Heart right ventricle (tissue), 16 donors: ENCODE results near the gene RPP38. TPM values are rescaled to one million over a fixed set of nuclear protein-coding genes. Genes with fewer than 3 reads are reported as not detected.

Experiments
- ATAC-seq, 8 donors: fragments of 200-7000 bp; cut with Tn5 transposase; one replicate each; pipeline ENCODE4 v1.9.1; 2020; ENCODE audit warnings: mild to moderate bottlenecking in 8 of 8, moderate library complexity in 8 of 8, moderate number of reproducible peaks in 1 of 8
- DNase-seq, 2 donors: peaks; one replicate each; pipeline ENCODE4 v3.0.0-alpha.2; 2020
- H3K27ac ChIP-seq, 10 donors: fragments of 200-600 bp; sonication (generic) in 2 of 10; one replicate each; pipeline versions ENCODE4 v1.5.0 to v1.8.0; 2020 to 2022; ENCODE audit warnings: mild to moderate bottlenecking in 3 of 10
- H3K27me3 ChIP-seq, 7 donors: fragments of 200-600 bp; one replicate each; pipeline ENCODE4 v1.8.0; 2021 to 2022; ENCODE audit warnings: mild to moderate bottlenecking in 2 of 7
- H3K36me3 ChIP-seq, 9 donors: fragments of 200-600 bp; sonication (generic) in 1 of 9; one replicate each; pipeline versions ENCODE4 v1.5.0 to v1.8.0; 2020 to 2022; ENCODE audit warnings: mild to moderate bottlenecking in 2 of 9
- H3K4me1 ChIP-seq, 9 donors: fragments of 200-600 bp; sonication (generic) in 1 of 9; one replicate each; pipeline versions ENCODE4 v1.5.0 to v1.8.0; 2020 to 2022; ENCODE audit warnings: mild to moderate bottlenecking in 4 of 9
- H3K4me3 ChIP-seq, 10 donors: fragments of 200-600 bp; sonication (generic) in 2 of 10; one replicate each; pipeline versions ENCODE4 v1.5.0 to v1.8.0; 2020 to 2022; ENCODE audit warnings: mild to moderate bottlenecking in 7 of 10, moderate library complexity in 2 of 10
- H3K9me3 ChIP-seq, 11 donors: fragments of 200-600 bp in 10 of 11; sonication (generic) in 2 of 11; one replicate each; pipeline versions ENCODE4 v1.5.0 to v1.8.0; 2013 to 2022; ENCODE audit warnings: mild to moderate bottlenecking in 2 of 11, control low read depth in 1 of 11, moderate library complexity in 1 of 11
- WGBS, 2 donors: extraction: QIAGEN DNeasy Blood & Tissue Kit; methylation state at CpG; one replicate each; pipeline ENCODE4 v1.1.7; 2013; ENCODE audit warnings: inconsistent platforms in 1 of 2; 5-methylcytosine and 5-hydroxymethylcytosine counted together
- intact Hi-C, 10 donors: fragments of 100-400 bp; cut with DNase I; formaldehyde crosslinking; loops; one replicate each; pipeline versions ENCODE4 v1.11.1 to v1.14.2; 2022
- polyA plus RNA-seq, 2 donors: library from polyadenylated mRNA; stranded (reverse); fragments of 200-250 nt; gene quantifications; one replicate each; pipeline ENCODE4 v1.2.3, GENCODE V29; 2013
- total RNA-seq, 10 donors: library from RNA; stranded (reverse); fragmentation: NEBNext Ultra II Directional in 3 of 10; extraction: Animal tissue kit (Norgen Biotek cat#: 25700) in 3 of 10; gene quantifications; one replicate each; pipeline versions ENCODE4 v1.2.1 to v1.2.4, GENCODE V29; 2021 to 2023
- TF ChIP-seq, protein P1 (sequence below), 9 donors: fragments of 200-600 bp; sonication (generic) in 2 of 9; IDR thresholded peaks; one replicate each; pipeline versions ENCODE4 v1.5.0 to v1.8.0; 2021 to 2022; ENCODE audit warnings: antibody characterized with exemption in 9 of 9, mild to moderate bottlenecking in 5 of 9, moderate library complexity in 1 of 9
- donor health status: Arrhythmogenic right ventricular cardiomyopathy.
- donor health status: ischemic (EF 13 %, LVEDD 7.1; RV severe dilation, severe dysfunction).
- donor health status: healthy with polysubstance abuse.
- donor health status: DM: no; HTN: yes; CAD: no.
- donor health status: DM: no; HTN: no; CAD: no.
- donor health status: ischemic (EF 25% LVEDD 6.9; RV normal size, moderate dysfunction).
- donor health status: ischemic (EF 25% LVEDD 5.7; RV mildly dilated, moderate dysfunction).
- donor health status: healthy.
- donor health status: DM: yes; HTN: yes; CAD: no.
- donor health status: Ischemic cardiomyopathy.
- donor health status: ischemic (EF 35%, LVEDD 5.7; RV mildly dilated, moderate dysfunction).
- donor health status: nonischemic (EF 11% LVEDD 7.7; RV severe dilation, severe dysfunction).
- donor health status: DM: yes; HTN: yes; CAD: no.
- donor health status: PGD.
- donor health status: ischemic (EF 29% LVEDD 5.4; RV normal size, mild dysfunction).
- donor health status: nonischemic (EF 23%, LVEDD 6.1; RV moderate dilation, normal function).

Gene RPP38
- total and polyA plus RNA-seq, 12 donors = 3.9 to 13.9 (median 7.3) TPM

DNA sequence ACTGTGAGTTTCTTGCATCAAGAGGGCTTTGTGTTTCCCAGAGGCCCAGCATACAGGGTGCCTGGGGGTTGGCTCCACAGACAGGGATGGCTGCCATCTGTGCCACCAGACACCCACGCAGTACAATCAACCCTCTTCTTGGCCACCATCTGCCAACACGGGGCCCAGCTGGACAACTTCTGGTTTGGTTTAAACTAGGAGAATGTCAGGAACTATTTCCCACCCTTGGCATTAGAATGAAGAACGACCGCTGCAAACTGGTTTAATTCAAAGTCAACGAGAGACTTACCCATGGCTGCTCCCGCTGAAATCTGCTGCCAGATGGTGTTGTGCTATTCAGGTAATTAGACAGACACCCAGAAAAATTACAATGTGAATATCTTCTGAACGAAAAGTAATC, 43.5 kb downstream of the RPP38 start:
- Histone ChIP-seq H3K27ac (no peak overlapping the region), H3K9me3 (no peaks in the 10 kb centered on the region), H3K4me1 (peaks cover 0 to 11% (median 0%) of the 10 kb centered on the region in 9 donors), H3K4me3 (no peak overlapping the region), H3K36me3 (peaks cover 0 to 48% (median 5%) of the 10 kb centered on the region in 9 donors), H3K27me3 (no peaks in the 10 kb centered on the region)
- intact Hi-C loops = no loop called here
- WGBS, 2 donors = 97 to 98% methylated on average over 7 of the region's 7 CpGs
- TF ChIP-seq, protein P1, sequence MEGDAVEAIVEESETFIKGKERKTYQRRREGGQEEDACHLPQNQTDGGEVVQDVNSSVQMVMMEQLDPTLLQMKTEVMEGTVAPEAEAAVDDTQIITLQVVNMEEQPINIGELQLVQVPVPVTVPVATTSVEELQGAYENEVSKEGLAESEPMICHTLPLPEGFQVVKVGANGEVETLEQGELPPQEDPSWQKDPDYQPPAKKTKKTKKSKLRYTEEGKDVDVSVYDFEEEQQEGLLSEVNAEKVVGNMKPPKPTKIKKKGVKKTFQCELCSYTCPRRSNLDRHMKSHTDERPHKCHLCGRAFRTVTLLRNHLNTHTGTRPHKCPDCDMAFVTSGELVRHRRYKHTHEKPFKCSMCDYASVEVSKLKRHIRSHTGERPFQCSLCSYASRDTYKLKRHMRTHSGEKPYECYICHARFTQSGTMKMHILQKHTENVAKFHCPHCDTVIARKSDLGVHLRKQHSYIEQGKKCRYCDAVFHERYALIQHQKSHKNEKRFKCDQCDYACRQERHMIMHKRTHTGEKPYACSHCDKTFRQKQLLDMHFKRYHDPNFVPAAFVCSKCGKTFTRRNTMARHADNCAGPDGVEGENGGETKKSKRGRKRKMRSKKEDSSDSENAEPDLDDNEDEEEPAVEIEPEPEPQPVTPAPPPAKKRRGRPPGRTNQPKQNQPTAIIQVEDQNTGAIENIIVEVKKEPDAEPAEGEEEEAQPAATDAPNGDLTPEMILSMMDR (IDR thresholded peaks at IDR 0.05) = no peak
- ATAC-seq (no peak), DNase-seq (no peak)

DNA sequence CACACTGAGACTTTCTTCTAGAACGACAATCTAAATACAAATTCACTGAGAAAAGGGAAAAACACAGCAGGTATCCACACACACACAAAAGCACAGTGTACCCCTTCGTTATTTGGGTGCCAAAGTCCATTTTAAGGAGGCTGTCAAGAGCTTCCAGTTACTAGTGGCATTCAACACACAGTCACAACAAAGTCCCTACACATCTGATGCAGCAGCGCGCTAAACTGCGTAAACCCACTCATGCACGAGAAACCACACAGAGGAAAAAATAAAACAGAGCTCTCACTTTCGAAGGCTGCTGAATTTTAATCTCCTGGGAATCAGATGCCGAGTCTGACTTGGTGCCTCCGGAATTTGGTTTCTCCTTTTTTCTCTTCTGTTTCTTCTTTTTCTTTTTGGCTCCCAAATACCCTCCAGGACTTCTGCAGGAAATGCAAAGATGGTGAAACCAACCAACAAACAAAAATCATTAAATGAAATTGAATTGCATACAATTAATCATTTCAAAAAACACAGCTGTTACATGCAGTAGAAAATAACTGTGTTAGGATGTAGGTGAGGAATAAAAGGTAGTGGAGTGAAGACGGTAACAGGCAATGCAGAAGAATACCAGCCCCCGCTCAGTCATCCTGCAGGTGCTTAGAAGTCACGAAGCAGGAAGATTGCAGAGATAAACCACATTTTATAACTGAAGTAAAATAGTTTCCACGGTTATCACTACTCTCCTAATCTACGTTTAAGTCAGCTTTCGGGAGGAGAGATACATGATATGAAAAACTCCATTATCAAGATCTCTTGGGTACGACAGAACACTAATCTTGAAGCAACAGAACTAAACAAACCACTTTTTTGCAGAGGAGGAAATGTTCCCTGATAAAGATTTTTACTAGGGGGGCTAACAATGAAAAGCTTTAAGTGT, 44.2 kb downstream of the RPP38 start:
- no peak for DNase-seq
- Histone ChIP-seq H3K27me3 (no peaks in the 10 kb centered on the region), H3K36me3 (peaks cover 0 to 47% (median 5%) of the 10 kb centered on the region in 9 donors), H3K27ac (no peak overlapping the region), H3K9me3 (no peaks in the 10 kb centered on the region), H3K4me1 (peaks cover 0 to 11% (median 0%) of the 10 kb centered on the region in 9 donors), H3K4me3 (no peak overlapping the region)
- intact Hi-C loops = no loop called here
- ATAC-seq = no peak
- TF ChIP-seq, protein P1 (IDR thresholded peaks at IDR 0.05) = no peak
- WGBS, 2 donors = 73 to 79% methylated on average over 16 of the region's 16 CpGs

DNA sequence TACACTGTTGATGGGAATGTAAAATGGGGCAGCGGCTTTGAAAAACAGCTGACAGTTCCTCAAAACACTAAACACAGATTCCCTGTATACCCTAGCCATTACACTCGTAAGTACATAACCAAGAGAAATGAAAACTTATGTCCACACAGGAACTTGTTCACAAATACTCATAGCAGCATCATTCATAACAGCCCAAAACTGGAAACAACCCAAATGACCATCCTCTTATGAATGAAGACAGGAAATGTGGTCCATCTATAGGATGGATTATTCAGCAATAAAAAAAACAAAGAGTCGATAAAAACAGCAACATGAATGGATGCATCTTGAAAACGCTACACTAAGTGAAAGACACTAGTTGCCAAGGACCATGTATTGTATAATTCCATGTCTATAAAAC, 47.6 kb downstream of the RPP38 start:
- no peak overlapping the region for H3K27ac ChIP-seq
- 74 to 79% methylated on average over 4 of the region's 4 CpGs for WGBS, 2 donors
- H3K36me3 ChIP-seq = peaks cover 0 to 18% (median 0%) of the 10 kb centered on the region in 9 donors
- H3K4me3 ChIP-seq = no peak overlapping the region
- DNase-seq = no peak
- intact Hi-C loops = no loop called here
- H3K9me3 ChIP-seq = no peaks in the 10 kb centered on the region
- no peak for ATAC-seq
- TF ChIP-seq, protein P1 (IDR thresholded peaks at IDR 0.05) = no peak
- peaks cover 0 to 11% (median 0%) of the 10 kb centered on the region in 9 donors for H3K4me1 ChIP-seq
- H3K27me3 ChIP-seq = no peaks in the 10 kb centered on the region

DNA sequence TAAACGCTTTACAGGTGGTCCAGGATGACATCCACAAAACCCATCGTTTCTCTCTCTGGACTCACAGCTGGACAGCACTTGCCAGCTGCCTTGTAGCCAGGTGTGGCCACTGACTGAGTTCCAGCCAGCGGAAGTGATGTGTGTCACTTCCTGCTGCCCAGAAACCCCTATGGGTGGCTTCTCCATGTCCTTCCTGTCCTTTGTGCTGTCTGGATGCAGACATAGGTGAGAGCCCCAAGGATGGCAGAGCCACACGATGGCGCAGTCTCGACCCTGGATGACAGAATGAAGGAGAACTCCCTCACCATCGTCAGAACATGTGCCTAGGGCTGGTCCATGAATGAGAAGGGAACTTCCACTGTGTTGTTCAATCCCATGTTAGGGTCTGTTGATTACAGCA, 49.2 kb downstream of the RPP38 start:
- Histone ChIP-seq H3K4me3 (no peak overlapping the region), H3K4me1 (peaks cover 0 to 11% (median 0%) of the 10 kb centered on the region in 9 donors), H3K27ac (no peak overlapping the region), H3K9me3 (no peaks in the 10 kb centered on the region), H3K27me3 (no peaks in the 10 kb centered on the region), H3K36me3 (peaks cover 0 to 3% (median 0%) of the 10 kb centered on the region in 9 donors)
- TF ChIP-seq, protein P1 (IDR thresholded peaks at IDR 0.05) = no peak
- 73 to 79% methylated on average over 7 of the region's 7 CpGs for WGBS, 2 donors
- DNase-seq (no peak), ATAC-seq (peak in 3 of 8 donors; percentile 22 to 53 (median 33))
- intact Hi-C loops = no loop called here
